PC-3 (cell line): ENCODE measurements around the gene MAMDC4. TPM values are rescaled to one million over a fixed set of nuclear protein-coding genes. Genes with fewer than 3 reads are reported as not detected.

Experiments used
- ATAC-seq: fragments of 200-7000 bp; cut with Tn5 transposase; 2 replicates; pipeline ENCODE4 v1.9.1; 2020; ENCODE audit warnings: mild to moderate bottlenecking, moderate library complexity
- BruUV-seq: library from RNA; stranded (reverse); fragments of 400-500 nt; replicated peaks from 2 replicates; lab custom pipeline; 2021; lab: Mats Ljungman, UMichigan
- CTCF ChIA-PET: fragments of 300-600 bp; sonication (Branson Sonifier 250); formaldehyde crosslinking; loops from one replicate; lab custom pipeline; 2022; ENCODE audit warnings: antibody characterized with exemption; lab: Charles Lee
- POLR2A ChIA-PET: fragments of 300-600 bp; sonication (Branson Sonifier 250); formaldehyde crosslinking; loops from one replicate; lab custom pipeline; 2022; ENCODE audit warnings: antibody characterized with exemption; ENCODE audit not compliant: unreplicated experiment; lab: Charles Lee
- DNase-seq: peaks from one replicate; pipeline ENCODE4 v3.0.0-alpha.2; 2015
- H2AFZ ChIP-seq: fragments of 300-600 bp; sonication (generic); 2 replicates; pipeline ENCODE4 v1.6.0; 2016; ENCODE audit warnings: antibody characterized with exemption, low read length
- H3F3A ChIP-seq: fragments of 300-600 bp; sonication (generic); one replicate; pipeline ENCODE4 v1.6.0; 2017; ENCODE audit warnings: antibody characterized with exemption, low read length, control low read depth, mild to moderate bottlenecking; ENCODE audit not compliant: unreplicated experiment
- H3K27ac ChIP-seq: fragments of 300-600 bp; sonication (generic); 2 replicates; pipeline ENCODE4 v1.5.1; 2016; ENCODE audit warnings: mild to moderate bottlenecking, low read length
- H3K27me3 ChIP-seq: fragments of 300-600 bp; sonication (generic); 2 replicates; pipeline ENCODE4 v1.6.1; 2016; ENCODE audit warnings: low read length, mixed read lengths
- H3K36me3 ChIP-seq: fragments of 300-600 bp; sonication (generic); 2 replicates; pipeline ENCODE4 v1.6.1; 2016; ENCODE audit warnings: low read depth, mixed run types, low read length, mixed read lengths
- H3K4me1 ChIP-seq: fragments of 300-600 bp; sonication (generic); 2 replicates; pipeline ENCODE4 v1.5.1; 2016; ENCODE audit warnings: low read length; ENCODE audit not compliant: insufficient read depth
- H3K4me2 ChIP-seq: fragments of 300-600 bp; sonication (generic); 2 replicates; pipeline ENCODE4 v1.6.0; 2016; ENCODE audit warnings: low read length
- H3K4me3 ChIP-seq: fragments of 300-600 bp; sonication (generic); 2 replicates; pipeline ENCODE4 v1.5.1; 2016; ENCODE audit warnings: mild to moderate bottlenecking, low read length, mixed read lengths
- H3K79me2 ChIP-seq: fragments of 300-600 bp; sonication (generic); 2 replicates; pipeline ENCODE4 v1.6.1; 2017; ENCODE audit warnings: low read length, mixed read lengths
- H3K9ac ChIP-seq: fragments of 300-600 bp; sonication (generic); 2 replicates; pipeline ENCODE4 v1.6.0; 2016; ENCODE audit warnings: mild to moderate bottlenecking, low read length
- H3K9me2 ChIP-seq: fragments of 300-600 bp; sonication (generic); replicated peaks from 2 replicates; pipeline ENCODE4 v1.6.1; 2016; ENCODE audit warnings: mixed run types, low read length, mixed read lengths
- H3K9me3 ChIP-seq: fragments of 300-600 bp; sonication (generic); 2 replicates; pipeline ENCODE4 v1.6.1; 2016; ENCODE audit warnings: low read length, mixed read lengths
- H4K20me1 ChIP-seq: fragments of 300-600 bp; sonication (generic); 2 replicates; pipeline ENCODE4 v1.6.1; 2016; ENCODE audit warnings: low read length, mixed read lengths
- CTCF ChIP-seq: fragments of 300-600 bp; sonication (generic); conservative IDR thresholded peaks from 2 replicates; pipeline ENCODE4 v1.5.1; 2017; ENCODE audit warnings: antibody characterized with exemption, low read depth, mild to moderate bottlenecking, low read length
- EZH2 ChIP-seq: fragments of 300-600 bp; sonication (generic); IDR thresholded peaks from one replicate; pipeline ENCODE4 v1.6.1; 2017; ENCODE audit warnings: antibody characterized with exemption, mild to moderate bottlenecking, low read length; ENCODE audit not compliant: unreplicated experiment
- EZH2phosphoT487 ChIP-seq: fragments of 300-600 bp; sonication (generic); IDR thresholded peaks from 2 replicates; pipeline ENCODE4 v1.6.1; 2018; ENCODE audit warnings: mild to moderate bottlenecking, antibody characterized with exemption, low read length, borderline replicate concordance
- intact Hi-C: fragments of 100-400 bp; cut with micrococcal nuclease; formaldehyde crosslinking; loops from 2 replicates; pipeline ENCODE4 v1.9.0; 2023
- total RNA-seq: library from RNA; depleted of rRNA; stranded (reverse); fragments of >200 nt; gene quantifications from 2 replicates; pipeline ENCODE4 v1.2.3, GENCODE V29; 2014

The MAMDC4 gene
- total RNA-seq, 1 experiment from 2014 or later, result 3.0 TPM

GRCh38 chr9:136839229-136840139 is 12.7 kb upstream of the MAMDC4 start:
- H3K27me3 ChIP-seq, result no peaks in the 10 kb centered on the region
- H3K36me3 ChIP-seq, result no peaks in the 10 kb centered on the region
- intact Hi-C loops, result loop anchor here (10.0 kb wide), 1 partner anchor 155 kb away; the partner anchor contains the start of genes CLIC3 and PAXX
- H3K4me2 ChIP-seq, result no peak overlapping the region
- H4K20me1 ChIP-seq, result no peaks in the 10 kb centered on the region
- POLR2A ChIA-PET, result no interaction called here
- no TSS peak for BruUV-seq
- no peaks in the 10 kb centered on the region for H3K79me2 ChIP-seq
- H2AFZ ChIP-seq, result no peak overlapping the region
- ATAC-seq, result no peak
- no peak overlapping the region for H3K4me3 ChIP-seq
- no peak overlapping the region for H3K27ac ChIP-seq
- H3K4me1 ChIP-seq, result peaks cover 10% of the 10 kb centered on the region; the same call in 1 of the 2 replicates
- no peaks in the 10 kb centered on the region for H3K9me2 ChIP-seq
- no peak overlapping the region for H3K9ac ChIP-seq
- no peak for TF ChIP-seq EZH2phosphoT487
- TF ChIP-seq CTCF, result no peak
- no peak for TF ChIP-seq EZH2
- no peaks in the 10 kb centered on the region for H3F3A ChIP-seq
- no peaks in the 10 kb centered on the region for H3K9me3 ChIP-seq
- DNase-seq, result no peak
- CTCF ChIA-PET, result no interaction called here

GRCh38 chr9:136840140-136840876 is 11.8 kb upstream of the MAMDC4 start:
- BruUV-seq, result TSS peak; percentile 42
- H3K4me2 ChIP-seq, result no peak overlapping the region
- no peaks in the 10 kb centered on the region for H3K79me2 ChIP-seq
- CTCF ChIA-PET, result no interaction called here
- no peak overlapping the region for H2AFZ ChIP-seq
- no peaks in the 10 kb centered on the region for H3K9me3 ChIP-seq
- peaks cover 10% of the 10 kb centered on the region; the same call in 1 of the 2 replicates for H3K4me1 ChIP-seq
- H3K27me3 ChIP-seq, result no peaks in the 10 kb centered on the region
- H3K27ac ChIP-seq, result no peak overlapping the region
- no peak for DNase-seq
- H3K9me2 ChIP-seq, result no peaks in the 10 kb centered on the region
- no peak overlapping the region for H3K9ac ChIP-seq
- no peaks in the 10 kb centered on the region for H3F3A ChIP-seq
- no peak for ATAC-seq
- TF ChIP-seq EZH2phosphoT487, result no peak
- POLR2A ChIA-PET, result interaction anchor here (0.6 kb wide), 1 partner anchor 40 kb away, joined by 6 read pairs; no protein-coding TSS in a partner anchor
- H4K20me1 ChIP-seq, result no peaks in the 10 kb centered on the region
- no peak overlapping the region for H3K4me3 ChIP-seq
- H3K36me3 ChIP-seq, result no peaks in the 10 kb centered on the region
- intact Hi-C loops, result loop anchor here (10.0 kb wide), 1 partner anchor 154 kb away; the partner anchor contains the start of genes CLIC3 and PAXX
